Muscle layer of colon (tissue), 2 donors: ENCODE data around the gene PEX14.

Experiments
- H3K27ac ChIP-seq: one replicate; pipeline ENCODE4 v1.7.0; 2013; ENCODE audit warnings: low read depth, mild to moderate bottlenecking, low read length, moderate library complexity
- H3K27me3 ChIP-seq, 2 donors: one replicate each; pipeline ENCODE4 v1.7.0; 2013; ENCODE audit warnings: low read length in 2 of 2, mild to moderate bottlenecking in 2 of 2; ENCODE audit not compliant: insufficient read depth in 2 of 2, control insufficient read depth in 1 of 2
- H3K36me3 ChIP-seq: one replicate; pipeline ENCODE4 v1.7.0; 2013; ENCODE audit warnings: mild to moderate bottlenecking, low read length; ENCODE audit not compliant: insufficient read depth
- H3K4me1 ChIP-seq: one replicate; pipeline ENCODE4 v1.7.0; 2013; ENCODE audit warnings: mild to moderate bottlenecking, low read length; ENCODE audit not compliant: insufficient read depth
- H3K4me3 ChIP-seq, 2 donors: one replicate each; pipeline ENCODE4 v1.7.0; 2013; ENCODE audit warnings: low read length in 2 of 2, low read depth in 1 of 2, mild to moderate bottlenecking in 1 of 2, moderate library complexity in 1 of 2
- H3K9ac ChIP-seq: one replicate; pipeline ENCODE4 v1.7.0; 2013; ENCODE audit warnings: low read length
- H3K9me3 ChIP-seq: one replicate; pipeline ENCODE4 v1.7.0; 2013; ENCODE audit warnings: mild to moderate bottlenecking, low read length
- donor health status: abdominal sarcoma.
- donor health status: Adenocarcinoma of cecum.

PEX14 gene

GRCh38 chr1:10589074-10589473 is 114.3 kb downstream of the PEX14 start:
- Histone ChIP-seq H3K27ac (no peak overlapping the region), H3K4me3 (no peak overlapping the region), H3K36me3 (no peaks in the 10 kb centered on the region), H3K9me3 (no peaks in the 10 kb centered on the region), H3K4me1 (peaks cover 20% of the 10 kb centered on the region), H3K9ac (no peak overlapping the region), H3K27me3 (no peaks in the 10 kb centered on the region)

DNA sequence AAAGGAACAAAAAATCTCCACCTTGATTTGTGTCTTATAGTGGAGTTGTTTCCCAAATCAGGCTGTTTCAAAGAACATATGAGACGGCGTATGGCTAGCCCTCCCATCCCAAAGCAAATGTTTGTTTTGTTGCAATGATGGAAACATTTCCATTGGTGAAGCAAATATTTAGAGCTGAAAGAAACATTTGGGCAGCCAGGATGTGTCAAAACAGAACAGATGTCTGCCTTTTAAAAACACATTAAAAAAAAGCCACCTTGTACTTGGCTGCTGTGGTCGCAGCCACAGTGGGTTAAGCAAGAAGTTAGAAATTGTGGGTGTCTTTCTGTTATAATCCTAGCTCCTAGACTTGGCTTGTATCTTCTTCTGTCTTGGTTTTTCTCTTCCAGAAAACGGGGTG is 116.3 kb downstream of the PEX14 start:
- H3K4me1 ChIP-seq, result peaks cover 20% of the 10 kb centered on the region
- H3K27me3 ChIP-seq, result no peaks in the 10 kb centered on the region
- H3K9ac ChIP-seq, result no peak overlapping the region
- H3K27ac ChIP-seq, result no peak overlapping the region
- H3K9me3 ChIP-seq, result no peaks in the 10 kb centered on the region
- H3K36me3 ChIP-seq, result no peaks in the 10 kb centered on the region
- no peak overlapping the region for H3K4me3 ChIP-seq

DNA sequence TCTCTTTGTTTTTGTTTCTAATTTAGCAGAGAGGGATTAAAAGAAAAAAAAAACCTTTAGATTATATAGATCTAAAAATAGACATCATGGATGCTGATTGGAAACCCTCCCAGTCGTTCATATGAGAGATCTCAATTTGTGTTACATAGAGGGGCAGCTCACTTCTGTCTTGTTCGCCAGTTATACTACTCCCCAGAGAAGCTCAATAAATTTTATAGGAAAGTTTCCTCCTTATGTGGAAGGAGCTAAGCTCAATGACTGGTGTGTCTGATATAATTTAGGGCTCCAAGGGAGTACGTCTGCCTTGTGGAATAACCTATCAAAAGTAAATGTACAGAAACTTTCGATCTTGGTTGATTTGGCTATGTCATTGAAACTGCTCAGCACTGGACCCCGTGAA is 117.6 kb downstream of the PEX14 start:
- H3K9me3 ChIP-seq, result no peaks in the 10 kb centered on the region
- H3K27ac ChIP-seq, result peak overlapping the region; percentile 65
- H3K9ac ChIP-seq, result no peak overlapping the region
- no peaks in the 10 kb centered on the region for H3K27me3 ChIP-seq
- peaks cover 20% of the 10 kb centered on the region for H3K4me1 ChIP-seq
- no peak overlapping the region for H3K4me3 ChIP-seq
- H3K36me3 ChIP-seq, result no peaks in the 10 kb centered on the region

- peaks cover 20% of the 10 kb centered on the region for H3K4me1 ChIP-seq
- H3K4me3 ChIP-seq, result no peak overlapping the region
- no peak overlapping the region for H3K27ac ChIP-seq
- no peaks in the 10 kb centered on the region for H3K36me3 ChIP-seq
- H3K27me3 ChIP-seq, result no peaks in the 10 kb centered on the region
- no peaks in the 10 kb centered on the region for H3K9me3 ChIP-seq
- no peak overlapping the region for H3K9ac ChIP-seq
These were observed 119.0 kb downstream of the PEX14 start for GRCh38 chr1:10593750-10594149.

GRCh38 chr1:10594595-10595223 is 120.0 kb downstream of the PEX14 start:
- Histone ChIP-seq H3K36me3 (no peaks in the 10 kb centered on the region), H3K27ac (no peak overlapping the region), H3K4me3 (no peak overlapping the region), H3K9ac (no peak overlapping the region), H3K9me3 (no peaks in the 10 kb centered on the region), H3K4me1 (peaks cover 20% of the 10 kb centered on the region), H3K27me3 (no peaks in the 10 kb centered on the region)

DNA sequence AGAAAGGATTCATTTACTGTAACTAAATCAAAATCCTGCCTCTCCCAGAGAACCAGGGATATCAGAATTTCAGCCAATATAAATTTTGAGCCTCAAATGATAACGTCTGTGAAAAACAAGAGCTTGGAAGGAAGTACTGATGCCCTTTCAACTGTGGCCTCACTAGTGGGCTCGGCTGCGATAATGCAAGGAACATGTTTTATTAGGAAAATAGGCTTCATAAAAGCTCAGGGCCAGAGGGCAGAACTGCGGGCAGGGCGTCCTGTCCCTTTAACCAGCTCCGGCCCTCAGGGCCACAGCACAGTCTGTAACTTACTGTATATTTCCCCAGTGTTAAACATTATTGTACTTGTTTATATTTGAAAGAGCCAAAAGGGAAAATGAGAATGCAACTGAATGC is 122.0 kb downstream of the PEX14 start:
- no peaks in the 10 kb centered on the region for H3K27me3 ChIP-seq
- H3K9ac ChIP-seq, result no peak overlapping the region
- no peak overlapping the region for H3K4me3 ChIP-seq
- no peak overlapping the region for H3K27ac ChIP-seq
- peaks cover 16% of the 10 kb centered on the region for H3K4me1 ChIP-seq
- H3K36me3 ChIP-seq, result no peaks in the 10 kb centered on the region
- H3K9me3 ChIP-seq, result no peaks in the 10 kb centered on the region

- no peaks in the 10 kb centered on the region for H3K27me3 ChIP-seq
- no peaks in the 10 kb centered on the region for H3K36me3 ChIP-seq
- peaks cover 7% of the 10 kb centered on the region for H3K4me1 ChIP-seq
- no peak overlapping the region for H3K27ac ChIP-seq
- H3K9me3 ChIP-seq, result no peaks in the 10 kb centered on the region
- H3K9ac ChIP-seq, result no peak overlapping the region
- H3K4me3 ChIP-seq, result no peak overlapping the region
These were observed 123.0 kb downstream of the PEX14 start for GRCh38 chr1:10597492-10598388.

GRCh38 chr1:10598389-10598702 is 123.6 kb downstream of the PEX14 start:
- Histone ChIP-seq H3K27ac (no peak overlapping the region), H3K36me3 (no peaks in the 10 kb centered on the region), H3K27me3 (no peaks in the 10 kb centered on the region), H3K4me3 (no peak overlapping the region), H3K9ac (no peak overlapping the region), H3K4me1 (peaks cover 1% of the 10 kb centered on the region), H3K9me3 (no peaks in the 10 kb centered on the region)

DNA sequence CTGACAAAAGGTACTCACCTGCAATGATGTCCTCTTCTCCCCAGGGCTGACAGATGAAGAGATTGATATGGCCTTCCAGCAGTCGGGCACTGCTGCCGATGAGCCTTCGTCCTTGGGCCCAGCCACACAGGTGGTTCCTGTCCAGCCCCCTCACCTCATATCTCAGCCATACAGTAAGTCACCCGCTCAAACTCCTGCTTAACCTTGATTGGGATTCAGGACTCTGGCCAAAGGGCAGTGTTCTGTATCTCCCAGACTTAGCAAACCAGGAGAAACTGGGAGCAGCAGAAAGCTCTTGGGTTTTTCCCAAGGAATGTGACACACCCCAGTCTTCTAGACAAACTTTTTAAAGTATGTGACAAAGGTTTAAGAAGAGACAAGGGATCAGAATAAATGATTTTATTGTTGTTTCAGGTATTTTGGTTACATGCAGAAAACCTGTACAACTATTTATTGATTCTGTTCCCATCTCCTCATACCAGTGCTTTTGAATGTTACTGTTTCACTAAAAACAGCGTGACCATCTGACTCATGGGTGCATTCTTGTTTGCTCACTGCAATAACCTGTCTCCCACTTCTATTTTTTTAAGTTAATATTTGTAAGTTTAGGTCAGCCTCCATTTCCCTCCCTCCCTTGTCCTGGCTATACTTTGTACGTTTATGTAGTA is 124.6 kb downstream of the PEX14 start:
- Histone ChIP-seq H3K36me3 (no peaks in the 10 kb centered on the region), H3K27me3 (no peaks in the 10 kb centered on the region), H3K9ac (no peak overlapping the region), H3K27ac (no peak overlapping the region), H3K4me3 (no peak overlapping the region), H3K4me1 (no peaks in the 10 kb centered on the region), H3K9me3 (no peaks in the 10 kb centered on the region)

DNA sequence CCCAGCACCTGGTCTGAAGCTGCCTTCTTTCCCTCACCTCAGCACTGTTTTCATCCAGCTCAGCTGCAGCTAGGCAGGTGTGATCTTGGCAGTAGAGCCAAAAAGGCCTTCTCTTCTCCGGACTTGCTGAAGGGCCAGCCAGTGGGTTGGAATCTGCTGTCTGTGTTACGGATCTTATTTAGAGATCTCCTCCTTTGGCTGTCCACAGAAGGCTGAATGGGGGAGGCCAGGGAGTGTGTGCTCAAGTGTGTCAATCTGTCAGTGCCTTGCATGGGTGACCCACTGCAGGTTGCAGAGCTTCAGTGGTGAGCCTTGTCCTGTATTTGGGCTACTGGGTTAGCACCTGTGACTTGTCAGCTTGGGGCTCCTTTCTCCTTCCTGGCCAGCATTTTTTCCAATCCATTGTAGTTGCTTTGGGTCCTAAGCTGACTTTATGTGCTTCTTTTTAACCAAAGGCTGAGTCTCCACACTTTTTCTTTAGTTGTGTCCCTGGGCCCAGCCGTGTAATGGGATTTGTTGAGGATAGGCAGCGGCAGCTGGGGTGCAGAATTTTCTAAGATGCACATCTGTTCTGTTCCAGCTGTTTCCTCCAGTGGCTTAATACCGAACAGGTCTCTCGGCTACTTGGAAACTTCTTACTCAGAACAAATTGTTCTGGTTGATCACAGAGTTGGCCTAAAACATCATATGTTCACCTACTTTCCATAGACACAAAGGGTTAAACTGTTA is 126.8 kb downstream of the PEX14 start:
- Histone ChIP-seq H3K27me3 (no peaks in the 10 kb centered on the region), H3K9me3 (no peaks in the 10 kb centered on the region), H3K4me3 (no peak overlapping the region), H3K27ac (no peak overlapping the region), H3K36me3 (no peaks in the 10 kb centered on the region), H3K4me1 (no peaks in the 10 kb centered on the region), H3K9ac (no peak overlapping the region)

DNA sequence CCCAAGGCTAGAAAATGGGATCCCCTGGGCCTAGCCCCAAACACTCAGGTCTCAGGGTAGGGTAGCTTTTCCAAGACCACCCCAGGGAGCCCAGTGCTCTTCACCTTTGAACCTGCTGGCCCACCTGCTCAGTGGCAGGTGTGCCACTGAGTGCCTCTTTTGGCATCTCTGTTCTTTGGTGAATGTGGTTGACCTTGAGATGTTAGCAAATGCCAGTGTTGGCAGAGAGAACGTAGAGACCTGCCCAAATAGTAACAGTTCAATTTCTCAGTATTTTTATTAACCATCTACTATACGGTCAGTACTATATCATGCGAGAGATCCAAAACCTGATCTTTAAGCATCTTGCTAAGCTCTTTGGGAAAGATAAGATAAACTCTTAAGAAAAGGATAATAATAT is 128.2 kb downstream of the PEX14 start:
- H3K36me3 ChIP-seq, result no peaks in the 10 kb centered on the region
- H3K4me1 ChIP-seq, result no peaks in the 10 kb centered on the region
- no peak overlapping the region for H3K9ac ChIP-seq
- no peak overlapping the region for H3K4me3 ChIP-seq
- no peaks in the 10 kb centered on the region for H3K27me3 ChIP-seq
- H3K27ac ChIP-seq, result no peak overlapping the region
- H3K9me3 ChIP-seq, result no peaks in the 10 kb centered on the region
